Hepatic stellate cell (primary cell): Measurements from ENCODE around the gene KAZALD1.

Source experiments
- DNase-seq: peaks from one replicate; pipeline ENCODE4 v3.0.0; 2011; ENCODE audit warnings: low spot score

Gene KAZALD1

DNA sequence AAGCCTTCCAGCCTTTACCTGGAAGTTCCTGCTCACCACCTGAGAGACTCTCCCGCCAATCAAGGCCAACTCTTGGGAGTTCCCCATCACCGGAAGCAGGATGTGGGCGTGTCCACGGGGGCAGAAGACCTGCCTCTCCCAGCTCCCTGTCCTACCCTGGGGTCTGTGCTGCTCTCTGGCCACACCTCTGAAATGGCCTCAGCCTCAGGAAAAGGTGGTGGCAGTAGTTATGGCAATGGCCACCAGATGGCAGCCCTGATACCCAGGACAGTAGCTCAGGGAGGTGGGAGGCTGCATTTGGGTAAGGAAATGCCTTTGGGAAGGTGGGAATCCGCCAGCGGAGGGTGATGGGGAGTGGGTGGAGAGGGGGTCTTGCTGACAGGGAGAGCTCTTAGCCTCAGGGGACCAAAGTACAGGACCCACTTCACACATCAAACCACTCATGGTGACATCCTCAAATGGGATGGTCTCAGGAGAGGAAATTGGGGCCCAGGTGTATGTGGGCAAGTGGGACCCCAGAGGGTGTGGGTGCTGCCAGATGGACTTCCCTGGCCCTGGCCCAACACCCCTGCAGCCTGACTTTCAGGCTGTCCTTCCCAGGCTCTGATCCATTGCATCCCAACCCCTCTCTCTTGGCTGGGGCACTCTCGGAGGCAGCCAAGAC, 33.9 kb downstream of the KAZALD1 start:
- peak; percentile 75 for DNase-seq

DNA sequence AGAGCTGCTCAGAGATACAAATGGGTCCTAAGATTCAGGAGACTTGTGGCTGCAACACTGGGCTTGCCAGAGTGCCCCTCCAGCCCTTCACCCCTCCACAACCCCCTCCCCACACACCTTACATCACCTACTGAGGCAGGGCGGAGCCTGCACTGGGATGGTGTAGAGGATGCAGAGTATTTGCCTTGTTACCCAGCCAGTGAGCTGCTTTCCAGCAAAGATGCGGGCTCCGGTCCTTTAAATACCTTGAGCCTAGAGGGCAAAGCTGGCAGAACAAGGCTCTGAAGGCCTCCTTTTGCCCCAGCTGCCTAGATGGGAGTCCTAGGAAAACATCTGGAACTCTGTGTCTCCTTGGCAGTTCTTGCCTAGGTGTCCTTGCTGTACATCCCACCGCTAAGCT, 34.6 kb downstream of the KAZALD1 start:
- DNase-seq: no peak

DNA sequence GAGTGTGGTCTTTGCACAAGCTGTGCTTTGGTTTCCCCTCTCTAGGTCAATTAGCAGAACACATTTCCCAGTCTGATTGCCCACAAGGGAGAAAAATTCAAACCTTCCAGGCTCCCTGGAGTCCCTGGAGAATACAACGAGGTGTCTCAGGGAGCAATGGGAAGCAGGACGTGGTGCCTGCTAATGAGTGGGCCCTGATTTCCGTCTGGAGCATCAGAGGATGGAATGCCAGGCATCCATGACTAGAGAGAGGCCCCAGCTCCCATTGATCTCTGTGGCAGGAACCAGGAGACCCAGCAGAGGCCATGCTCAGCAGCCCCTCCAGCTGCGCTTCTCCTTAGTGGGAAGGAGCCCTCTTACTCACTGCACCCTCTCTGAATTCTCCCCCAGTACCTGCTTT, 36.1 kb downstream of the KAZALD1 start:
- DNase-seq: no peak

DNA sequence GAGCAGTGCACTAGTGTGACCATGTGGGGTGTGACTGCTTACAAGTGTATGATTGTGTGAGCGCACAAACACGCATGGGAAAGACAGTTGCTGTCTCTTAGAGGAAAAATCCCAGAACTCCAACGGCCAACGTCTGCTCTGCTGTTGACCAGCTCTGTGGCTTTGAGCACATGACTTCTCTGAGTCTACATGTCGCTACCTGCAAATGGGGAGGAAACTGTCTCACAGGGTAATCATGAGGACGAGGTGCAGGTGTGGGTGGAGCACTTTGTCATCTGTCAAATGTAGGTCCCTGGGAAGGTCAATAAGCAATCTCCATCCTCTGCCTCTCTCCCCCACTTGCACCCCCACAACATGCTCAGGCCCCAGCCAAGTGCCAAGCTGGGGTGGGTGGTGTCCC, 38.1 kb downstream of the KAZALD1 start:
- no peak for DNase-seq

DNA sequence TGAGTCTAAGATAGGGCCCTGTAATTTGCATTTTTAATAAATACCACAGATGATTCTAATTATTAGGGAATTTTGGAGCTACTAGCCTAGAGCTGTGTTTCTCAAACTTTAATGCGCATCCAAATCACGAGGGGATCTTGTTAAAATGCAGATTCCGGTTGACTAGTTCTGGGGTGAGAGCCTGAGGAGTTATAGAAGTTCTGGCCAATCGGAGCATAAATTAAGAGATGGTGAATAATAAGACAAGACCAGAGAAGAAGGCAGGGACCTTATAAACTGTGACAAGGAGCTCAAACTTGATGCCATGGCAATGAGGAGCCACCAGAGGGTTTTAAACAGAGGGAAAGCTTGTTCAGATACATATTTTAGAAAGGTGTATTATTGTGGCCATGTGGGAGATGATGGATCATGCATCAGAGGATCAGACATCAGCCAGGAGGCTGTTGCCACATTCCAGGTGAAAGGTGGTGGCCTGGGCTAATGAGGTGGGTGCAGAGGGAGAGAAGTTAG, 39.6 kb downstream of the KAZALD1 start:
- no peak for DNase-seq

DNA sequence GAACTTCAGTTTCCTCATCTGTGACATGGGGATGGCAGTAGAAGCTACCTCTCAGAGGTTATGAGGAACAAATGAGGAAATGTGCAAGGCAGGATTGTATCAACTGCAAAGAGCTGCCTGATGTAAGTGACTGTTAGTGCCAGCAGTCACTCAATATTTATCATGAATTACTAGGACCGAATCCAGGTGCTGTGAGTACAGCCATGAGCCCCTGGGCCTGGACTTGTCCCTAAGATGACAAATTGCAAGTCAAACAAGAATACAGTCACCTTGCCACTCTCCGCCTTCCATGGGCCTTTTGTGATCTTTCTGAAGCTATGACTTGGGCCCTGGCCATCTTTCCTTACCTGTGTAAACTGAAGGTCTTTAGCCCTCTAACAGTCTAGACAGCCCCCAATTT, 41.6 kb downstream of the KAZALD1 start:
- no peak for DNase-seq

DNA sequence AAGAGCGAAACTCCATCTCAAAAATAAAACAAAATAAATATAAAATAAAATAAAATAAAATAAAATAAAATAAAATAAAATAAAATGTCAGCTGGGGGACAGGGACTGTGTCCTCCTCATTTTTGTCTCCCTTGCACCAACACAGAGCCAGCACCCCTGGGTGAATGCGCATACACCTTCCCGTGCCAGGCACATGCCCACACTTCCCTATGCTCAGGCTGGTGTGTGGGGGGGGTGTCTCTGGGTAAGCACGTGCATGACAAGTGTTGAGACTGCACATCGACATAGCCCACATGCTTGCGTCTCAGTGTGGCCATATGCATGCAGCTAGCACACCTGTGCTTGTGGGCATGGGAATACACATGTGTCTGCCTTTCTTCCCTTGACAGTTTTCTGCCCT, 44.6 kb downstream of the KAZALD1 start:
- no peak for DNase-seq

DNA sequence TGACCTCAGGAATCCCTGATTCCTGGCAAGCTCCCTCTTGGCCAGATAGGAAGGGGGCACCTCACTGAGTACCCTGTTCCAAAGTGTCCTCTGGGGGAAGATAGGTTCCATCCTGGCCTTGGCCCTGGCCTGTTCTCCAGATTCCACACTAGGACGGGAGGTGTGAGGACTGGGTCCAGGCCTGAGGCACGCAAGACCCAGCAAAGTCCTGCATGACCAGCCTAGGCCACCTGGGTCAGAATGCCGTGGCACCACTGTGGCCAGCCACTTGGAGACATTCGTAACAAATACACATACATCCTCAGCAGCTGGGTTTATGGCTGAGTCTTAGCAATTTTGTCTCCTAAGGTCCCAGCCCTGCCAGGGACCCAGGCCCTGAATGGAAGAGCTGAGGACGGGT, 46.0 kb downstream of the KAZALD1 start:
- no peak for DNase-seq

DNA sequence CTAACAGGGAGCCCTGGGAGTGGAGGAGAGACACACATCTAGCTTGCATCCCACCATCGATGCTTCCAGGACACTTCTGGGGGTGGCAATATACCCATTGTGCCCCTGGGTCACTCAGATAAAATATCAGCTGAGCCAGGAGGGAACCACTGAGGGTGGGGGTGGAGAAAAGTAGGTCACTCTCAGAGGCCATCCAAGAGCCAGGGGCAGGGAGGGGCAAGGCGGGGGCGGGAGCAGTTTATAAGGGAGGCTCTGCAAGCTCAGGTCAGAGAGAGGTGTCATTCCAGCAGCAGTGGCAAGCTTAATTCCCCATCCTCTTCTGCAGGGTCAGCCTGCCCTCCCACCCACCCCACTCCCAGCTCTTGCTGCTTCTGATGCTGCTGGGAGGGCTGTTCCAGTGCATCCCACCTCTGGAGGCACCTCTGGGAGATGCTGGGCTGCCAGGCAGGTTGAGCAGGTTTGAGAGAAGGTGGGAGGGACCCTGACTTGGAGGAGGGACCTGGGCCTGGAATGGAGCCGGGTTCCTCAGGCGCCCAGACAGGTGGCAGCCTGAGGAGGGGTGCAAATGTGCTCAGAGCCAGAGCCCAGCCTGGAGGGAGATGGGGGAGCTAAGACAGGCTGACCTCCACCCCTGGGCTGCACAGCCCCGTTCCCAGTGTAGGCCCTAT, 49.2 kb downstream of the KAZALD1 start:
- no peak for DNase-seq

DNA sequence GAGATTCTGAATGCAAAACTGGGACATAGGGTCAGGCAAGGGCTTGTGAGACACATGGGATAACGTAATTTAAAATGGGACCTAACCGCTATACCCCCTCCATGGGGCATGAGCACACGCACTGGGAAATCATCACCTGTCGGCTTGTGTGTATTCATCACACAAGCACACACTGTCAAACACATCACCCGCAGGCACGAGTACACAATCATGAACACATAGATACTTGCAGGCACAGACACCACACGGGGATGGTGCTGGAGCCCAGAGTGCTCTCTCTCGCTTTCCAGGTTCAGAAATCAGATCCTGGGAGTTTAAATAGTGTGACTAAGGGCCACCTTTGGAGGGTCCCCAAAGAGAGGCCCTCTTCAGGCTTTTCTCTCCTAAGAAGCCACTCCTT, 49.8 kb downstream of the KAZALD1 start:
- DNase-seq: no peak

DNA sequence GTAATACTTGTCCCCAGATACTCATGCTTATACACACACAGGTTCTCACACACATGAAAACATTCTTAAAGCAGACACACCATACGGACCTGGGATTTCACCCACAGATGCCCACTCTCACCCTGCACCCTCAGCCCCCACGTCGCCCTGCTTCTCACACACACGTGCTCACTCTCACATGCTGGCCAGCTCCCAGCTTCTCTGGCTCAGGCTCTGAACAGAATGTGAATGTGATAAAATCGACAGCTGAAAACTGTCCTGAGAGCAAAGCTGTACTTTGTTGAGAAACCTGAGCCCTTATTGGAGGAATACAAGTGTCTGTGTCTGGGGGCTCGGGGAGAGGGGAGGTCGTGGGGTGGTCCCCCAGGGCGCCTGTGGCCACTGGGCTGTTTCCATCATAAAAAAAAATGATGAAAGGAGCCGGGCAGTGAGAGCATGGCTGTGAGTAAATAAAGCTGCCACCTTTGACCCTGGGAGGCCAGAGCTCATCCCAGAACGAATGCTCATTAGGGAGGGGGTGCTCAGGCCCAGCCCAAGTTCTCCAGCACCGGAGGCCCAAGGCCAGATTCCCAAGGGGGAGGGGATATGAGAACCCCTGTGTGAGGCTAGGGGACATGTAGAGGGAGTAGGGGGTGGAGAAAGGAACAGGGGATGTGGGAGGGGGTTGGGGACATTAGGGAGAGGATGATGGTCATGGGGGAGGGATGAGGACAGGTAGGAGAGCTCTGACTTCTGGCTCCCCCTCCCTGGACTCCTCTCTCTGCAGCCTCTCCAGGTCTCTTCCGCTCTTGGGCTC, 51.2 kb downstream of the KAZALD1 start:
- no peak for DNase-seq

DNA sequence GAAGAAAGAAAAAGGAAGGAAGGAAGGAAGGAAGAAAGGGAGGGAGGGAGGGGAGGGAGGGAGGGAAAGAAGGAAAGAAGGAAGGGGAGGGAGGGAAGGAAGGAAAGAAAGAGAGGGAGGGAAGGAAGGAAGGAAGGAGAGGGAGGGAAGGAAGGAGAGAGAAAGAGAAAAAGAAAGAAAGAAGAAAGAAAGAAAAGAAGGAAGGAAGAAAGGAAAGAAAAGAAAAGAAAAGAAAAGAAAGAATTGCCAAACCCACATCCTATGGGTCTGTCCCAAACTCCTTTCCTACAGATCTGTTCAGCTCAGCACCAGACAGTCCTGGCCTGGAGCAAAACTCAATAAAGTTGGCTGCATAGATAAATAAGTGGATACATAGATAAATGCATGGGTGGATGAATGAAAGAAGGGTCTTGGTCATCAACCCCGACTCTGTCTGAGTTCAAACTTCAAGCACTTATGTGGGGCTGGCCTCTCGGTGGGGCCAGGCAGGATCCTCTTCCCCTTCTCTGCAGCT, 52.2 kb downstream of the KAZALD1 start:
- no peak for DNase-seq

DNA sequence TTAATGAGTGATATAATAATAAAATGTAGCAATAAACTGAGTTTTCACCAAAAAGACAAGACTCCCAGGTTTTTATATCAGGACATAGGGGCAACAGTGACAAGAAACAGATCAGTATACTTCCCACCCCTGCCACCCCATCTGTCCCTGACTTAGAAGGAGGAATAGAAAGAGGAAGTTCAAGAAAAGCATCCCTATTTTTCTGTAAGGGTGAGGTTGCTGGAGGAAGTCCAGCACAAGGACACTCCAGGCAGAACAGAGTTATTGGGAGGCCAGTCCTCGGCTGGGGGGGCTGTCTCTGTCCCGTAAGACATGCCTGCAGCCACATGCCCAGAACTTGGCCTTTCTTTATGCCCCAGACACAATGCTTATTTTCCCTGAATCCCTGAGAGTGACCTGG, 52.9 kb downstream of the KAZALD1 start:
- DNase-seq: no peak
